M059J (cell line): ENCODE measurements around the gene CHMP5. TPM values are rescaled to one million over a fixed set of nuclear protein-coding genes. Genes with fewer than 3 reads are reported as not detected.
A peak's percentile ranks its signal among the peaks of the same experiment; 100 is the strongest.
"Not testable (repeated sequence)": the region's sequence is repeated elsewhere in the genome, so short reads cannot be mapped to it uniquely, and the experiment has no call there.

ENCODE experiments used
- DNase-seq: peaks from one replicate; pipeline ENCODE4 v3.0.0-alpha.2; 2012; ENCODE audit warnings: low read depth
- total RNA-seq: library from RNA; depleted of rRNA; stranded (reverse); fragments of >200 nt; shearing (Covaris generic); gene quantifications from 2 replicates; pipeline ENCODE4 v1.2.3, GENCODE V29; 2014; rRNA removed

The CHMP5 gene
- total RNA-seq, 1 experiment from 2014 or later: 248 TPM

GRCh38 chr9:33315371-33315770 lies 50.5 kb downstream of the CHMP5 start:
- DNase-seq: no peak

GRCh38 chr9:33317136-33317535 lies 52.3 kb downstream of the CHMP5 start:
- not testable (repeated sequence) for DNase-seq

GRCh38 chr9:33318225-33318624 lies 53.4 kb downstream of the CHMP5 start:
- no peak for DNase-seq

GRCh38 chr9:33318781-33319180 lies 53.9 kb downstream of the CHMP5 start:
- no peak for DNase-seq

- no peak for DNase-seq
Observed at GRCh38 chr9:33320230-33320567, 55.4 kb downstream of the CHMP5 start.

GRCh38 chr9:33320568-33321261 lies 55.9 kb downstream of the CHMP5 start:
- peak; percentile 93 for DNase-seq

- peak; percentile 100 for DNase-seq
Observed at GRCh38 chr9:33329117-33329563, 64.3 kb downstream of the CHMP5 start.

- peak; percentile 83 for DNase-seq
Observed at GRCh38 chr9:33329979-33330378, 65.1 kb downstream of the CHMP5 start.

GRCh38 chr9:33331377-33331891 lies 66.6 kb downstream of the CHMP5 start:
- no peak for DNase-seq

Other genes starting within 250 kb of the CHMP5 start
- 265 and 312 TPM in 2 replicates for gene DNAJA1, start 239.8 kb upstream of the CHMP5 start, total RNA-seq
- gene SMU1, start 188.4 kb upstream of the CHMP5 start, total RNA-seq: 30.6 and 36.0 TPM in 2 replicates
- 35.6 and 69.6 TPM in 2 replicates for gene B4GALT1, start 97.7 kb upstream of the CHMP5 start, total RNA-seq
- gene SPINK4, start 24.9 kb upstream of the CHMP5 start, total RNA-seq: not detected in 2 replicates
- 60.1 and 72.0 TPM in 2 replicates for gene BAG1, start 341 bp upstream of the CHMP5 start, total RNA-seq
- gene NFX1, start 25.5 kb downstream of the CHMP5 start, total RNA-seq: 21.4 and 24.5 TPM in 2 replicates
- 0.17 TPM in 1 of 2 replicates, not detected in the other for gene AQP7, start 137.5 kb downstream of the CHMP5 start, total RNA-seq
- gene AQP3, start 182.5 kb downstream of the CHMP5 start, total RNA-seq: 0.57 and 1.1 TPM in 2 replicates
- 30.2 and 39.3 TPM in 2 replicates for gene NOL6, start 208.9 kb downstream of the CHMP5 start, total RNA-seq